Measurements from ENCODE around the gene MAPKAPK5.
"Not testable (repeated sequence)": the region's sequence is repeated elsewhere in the genome, so short reads cannot be mapped to it uniquely, and the experiment has no call there.

MAPKAPK5 gene, protein sequence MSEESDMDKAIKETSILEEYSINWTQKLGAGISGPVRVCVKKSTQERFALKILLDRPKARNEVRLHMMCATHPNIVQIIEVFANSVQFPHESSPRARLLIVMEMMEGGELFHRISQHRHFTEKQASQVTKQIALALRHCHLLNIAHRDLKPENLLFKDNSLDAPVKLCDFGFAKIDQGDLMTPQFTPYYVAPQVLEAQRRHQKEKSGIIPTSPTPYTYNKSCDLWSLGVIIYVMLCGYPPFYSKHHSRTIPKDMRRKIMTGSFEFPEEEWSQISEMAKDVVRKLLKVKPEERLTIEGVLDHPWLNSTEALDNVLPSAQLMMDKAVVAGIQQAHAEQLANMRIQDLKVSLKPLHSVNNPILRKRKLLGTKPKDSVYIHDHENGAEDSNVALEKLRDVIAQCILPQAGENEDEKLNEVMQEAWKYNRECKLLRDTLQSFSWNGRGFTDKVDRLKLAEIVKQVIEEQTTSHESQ

DNA sequence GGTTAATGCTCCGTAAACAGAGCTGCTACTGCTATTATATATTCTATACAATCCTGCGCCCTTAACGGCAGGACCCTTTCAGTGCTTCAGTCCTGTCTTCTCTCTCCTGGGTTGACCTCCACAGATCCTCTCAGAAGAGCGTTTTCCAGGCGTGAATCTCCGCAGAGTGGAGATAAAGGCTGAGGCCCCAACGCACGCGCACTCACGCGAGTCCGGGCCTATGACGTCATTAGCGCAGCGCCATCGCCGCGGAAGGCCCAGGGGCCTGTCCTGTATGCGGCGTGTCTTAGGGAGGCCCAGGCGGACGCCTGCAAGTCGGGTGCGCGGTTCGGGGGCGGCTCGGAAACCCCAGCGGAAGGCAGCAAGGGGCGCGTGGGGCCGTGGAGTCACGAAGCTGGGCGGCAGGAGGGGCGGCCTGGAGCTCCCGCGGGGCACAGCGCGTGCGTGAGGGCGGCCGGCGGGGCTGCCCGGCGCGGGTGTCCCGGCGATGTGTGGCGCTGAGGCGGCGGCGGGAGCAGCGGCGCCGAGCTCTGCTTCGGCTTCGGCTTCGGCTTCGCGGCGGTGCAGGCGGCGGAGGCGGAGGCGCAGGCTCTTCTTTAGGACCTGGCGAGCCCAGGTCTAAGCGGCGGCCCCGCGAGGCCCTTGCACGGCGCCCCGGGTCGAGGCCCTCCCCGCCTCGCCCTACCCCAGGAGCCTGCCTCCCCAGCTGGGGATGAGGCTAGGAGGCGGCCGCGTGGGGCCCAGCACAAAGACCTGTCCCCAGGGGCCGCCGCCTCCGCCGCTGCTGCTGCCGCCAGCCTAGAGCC lies at the start of gene MAPKAPK5:
Gene MAPKAPK5, plus strand, starts transcription at position 479 of the 806 bp plus-strand sequence. CDS start 506 bp downstream, outside the sequence.
- DNase-seq (ENCODE audit: low read depth in 2 of 2), result peak; percentile 97 to 98

DNA sequence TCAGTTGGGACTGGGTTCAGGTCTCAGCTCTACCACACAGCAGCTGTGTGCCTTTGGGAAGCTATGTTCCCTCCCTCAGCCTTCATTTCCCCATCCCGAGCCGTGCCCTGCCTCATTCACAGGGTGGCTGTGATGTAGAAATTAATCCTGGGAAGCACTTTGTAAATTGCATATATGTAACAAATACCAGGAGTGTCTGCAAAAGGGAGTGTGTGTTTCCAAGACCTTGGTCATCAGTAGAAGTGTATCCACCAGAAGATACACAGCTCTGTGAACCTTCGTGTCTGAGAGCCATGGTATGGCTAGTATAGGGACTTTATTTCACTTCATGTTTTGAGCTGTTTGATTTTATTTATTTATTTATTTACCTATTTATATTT lies 49.2 kb upstream of the MAPKAPK5 start:
- DNase-seq (ENCODE audit: low read depth in 2 of 2), result no peak

DNA sequence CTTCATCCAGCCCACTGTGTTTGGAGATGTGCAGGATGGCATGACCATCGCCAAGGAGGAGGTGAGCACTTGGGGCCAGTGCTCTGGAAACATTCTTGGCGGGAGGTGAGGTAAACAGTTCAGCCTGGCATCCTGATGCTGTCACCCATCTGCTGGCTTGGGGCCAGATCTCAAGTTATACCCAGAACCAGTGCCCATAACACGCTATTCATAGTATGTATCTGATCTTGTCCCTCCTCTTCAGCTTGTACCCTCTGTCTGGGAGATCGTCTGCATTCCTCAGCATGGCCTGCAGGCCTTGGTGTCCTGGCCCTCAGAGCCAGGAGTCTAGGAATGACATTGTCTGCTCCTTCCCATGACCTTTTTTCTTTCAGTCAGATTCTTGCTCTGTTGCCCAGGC lies 43.8 kb upstream of the MAPKAPK5 start:
- no peak for DNase-seq (ENCODE audit: low read depth in 2 of 2)

DNA sequence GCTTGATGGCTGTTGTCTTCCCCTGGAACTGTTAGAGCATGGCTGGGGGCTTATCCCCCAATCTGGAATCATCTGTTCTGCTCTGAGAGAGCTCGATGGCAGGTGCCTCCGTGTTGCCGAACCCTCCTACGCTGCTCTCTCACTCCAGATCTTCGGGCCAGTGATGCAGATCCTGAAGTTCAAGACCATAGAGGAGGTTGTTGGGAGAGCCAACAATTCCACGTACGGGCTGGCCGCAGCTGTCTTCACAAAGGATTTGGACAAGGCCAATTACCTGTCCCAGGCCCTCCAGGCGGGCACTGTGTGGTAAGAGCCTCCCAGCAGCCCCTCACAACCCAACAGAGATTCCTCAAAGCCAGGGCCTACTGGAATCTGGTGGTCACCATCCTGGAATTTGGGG lies 42.3 kb upstream of the MAPKAPK5 start:
- no peak for DNase-seq (ENCODE audit: low read depth in 2 of 2)

DNA sequence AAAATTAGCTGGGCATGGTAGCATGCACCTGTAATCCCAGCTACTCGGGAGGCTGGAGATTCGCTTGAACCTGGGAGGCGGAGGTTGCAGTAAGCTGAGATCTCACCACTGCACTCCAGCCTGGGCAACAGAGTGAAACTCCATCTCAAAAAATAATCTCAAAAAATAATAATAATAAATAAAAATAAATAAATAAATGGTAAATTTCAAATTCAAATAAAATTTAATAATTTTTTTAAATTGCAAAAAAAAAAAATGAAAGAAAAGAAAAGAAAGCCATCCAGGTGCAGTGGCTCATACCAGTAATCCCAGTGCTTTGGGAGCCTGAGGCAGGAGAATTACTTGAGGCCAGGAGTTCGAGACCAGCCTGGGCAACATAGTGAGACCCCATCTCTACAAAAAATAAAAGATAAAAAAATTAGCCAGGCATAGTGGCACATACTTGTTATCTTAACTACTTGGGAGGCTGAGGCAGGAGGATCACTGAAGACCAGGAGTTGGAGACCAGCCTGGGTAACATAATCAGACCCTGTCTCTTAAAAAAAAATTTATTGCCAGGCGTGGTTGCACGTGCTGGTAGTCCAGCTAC lies 38.9 kb upstream of the MAPKAPK5 start:
- DNase-seq (ENCODE audit: low read depth in 2 of 2), result no peak

DNA sequence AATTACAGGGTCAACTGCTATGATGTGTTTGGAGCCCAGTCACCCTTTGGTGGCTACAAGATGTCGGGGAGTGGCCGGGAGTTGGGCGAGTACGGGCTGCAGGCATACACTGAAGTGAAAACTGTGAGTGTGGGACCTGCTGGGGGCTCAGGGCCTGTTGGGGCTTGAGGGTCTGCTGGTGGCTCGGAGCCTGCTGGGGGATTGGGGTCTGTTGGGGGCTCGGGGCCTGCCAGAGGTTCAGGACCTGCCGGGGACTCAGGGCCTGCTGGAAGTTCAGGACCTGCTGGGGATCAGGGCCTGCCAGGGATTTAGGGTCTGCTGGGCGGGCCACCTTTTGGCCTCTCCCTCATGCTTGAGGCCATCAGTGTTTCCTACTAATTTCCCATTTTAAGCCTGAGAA lies 38.2 kb upstream of the MAPKAPK5 start:
- DNase-seq (ENCODE audit: low read depth in 2 of 2), result no peak

DNA sequence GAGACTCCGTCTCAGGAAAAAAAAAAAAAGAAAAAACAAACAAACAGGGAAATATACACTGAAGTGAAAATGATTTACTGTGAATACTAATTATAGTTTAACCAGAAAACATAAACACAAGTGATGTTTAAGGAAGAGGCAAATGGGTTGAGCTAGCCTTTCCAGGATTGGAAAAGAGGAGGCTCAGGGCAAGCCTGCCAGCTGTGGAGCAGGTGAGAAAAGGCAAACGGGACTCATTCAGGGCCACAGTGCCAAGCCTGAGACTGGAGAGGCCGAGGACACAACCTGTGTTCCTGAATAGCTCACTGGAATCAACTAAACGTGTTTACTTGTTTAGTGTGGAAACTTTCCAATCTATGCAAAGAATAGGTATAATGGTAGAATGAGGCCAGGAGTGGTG lies 35.7 kb upstream of the MAPKAPK5 start:
- no peak for DNase-seq (ENCODE audit: low read depth in 2 of 2)

DNA sequence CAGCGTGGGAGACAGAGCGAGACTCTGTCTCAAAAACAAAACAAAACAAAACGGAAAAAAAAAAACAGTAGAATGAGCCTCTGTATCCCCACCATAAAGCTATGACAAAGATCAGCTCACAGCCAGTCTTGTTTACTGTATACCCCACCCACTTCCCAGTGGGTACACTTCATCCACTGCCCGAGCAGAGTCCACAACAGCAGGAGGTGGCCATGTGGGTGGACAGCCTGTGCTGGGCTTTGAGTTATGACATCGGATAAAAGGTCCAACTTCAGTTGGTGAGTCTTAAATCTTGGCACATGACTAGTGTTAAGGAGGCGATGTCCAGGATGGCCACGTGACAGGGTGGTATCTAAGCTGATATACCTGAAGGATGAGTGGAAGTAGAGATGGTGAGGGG lies 34.8 kb upstream of the MAPKAPK5 start:
- DNase-seq (ENCODE audit: low read depth in 2 of 2), result no peak

DNA sequence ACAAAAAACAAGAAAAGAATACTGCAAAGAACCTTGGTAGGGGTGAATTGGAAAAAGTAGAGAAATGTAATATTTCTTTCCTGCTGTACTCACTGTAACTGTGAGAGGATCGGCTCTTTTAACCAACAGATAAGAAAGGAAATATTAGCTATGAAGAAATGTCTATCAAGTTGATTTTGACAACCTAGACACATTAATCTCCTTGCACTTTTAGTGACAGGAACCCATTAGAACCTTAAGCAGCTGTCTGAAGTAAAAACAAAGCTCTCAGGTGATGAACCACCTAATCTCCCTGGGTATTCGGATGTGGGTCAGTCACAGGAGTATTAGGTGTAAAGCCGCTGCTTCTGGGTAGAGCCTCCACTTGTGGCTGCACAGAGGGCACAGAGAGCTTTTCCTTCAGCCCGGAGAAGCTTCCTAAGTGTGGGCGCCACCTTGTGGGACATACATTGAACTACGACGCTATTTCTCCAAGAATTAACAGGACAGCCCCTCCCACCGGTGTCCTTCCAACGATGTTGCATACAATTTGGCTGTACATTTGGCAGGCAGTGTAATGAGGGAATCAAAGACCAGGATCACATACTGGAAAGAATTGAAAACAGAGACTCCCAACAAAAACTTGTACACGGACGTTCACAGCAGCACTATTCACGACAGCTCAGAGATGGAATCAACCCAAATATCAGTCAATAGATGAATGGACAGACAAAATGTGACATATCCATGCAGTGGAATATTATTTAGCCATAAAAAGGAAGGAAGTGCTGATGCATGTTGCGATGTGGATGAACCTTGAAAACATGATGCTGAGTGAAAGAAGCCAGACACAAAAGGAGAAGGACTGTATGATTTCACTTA lies 28.9 kb upstream of the MAPKAPK5 start:
- peak; percentile 35 to 64 for DNase-seq (ENCODE audit: low read depth in 2 of 2)

DNA sequence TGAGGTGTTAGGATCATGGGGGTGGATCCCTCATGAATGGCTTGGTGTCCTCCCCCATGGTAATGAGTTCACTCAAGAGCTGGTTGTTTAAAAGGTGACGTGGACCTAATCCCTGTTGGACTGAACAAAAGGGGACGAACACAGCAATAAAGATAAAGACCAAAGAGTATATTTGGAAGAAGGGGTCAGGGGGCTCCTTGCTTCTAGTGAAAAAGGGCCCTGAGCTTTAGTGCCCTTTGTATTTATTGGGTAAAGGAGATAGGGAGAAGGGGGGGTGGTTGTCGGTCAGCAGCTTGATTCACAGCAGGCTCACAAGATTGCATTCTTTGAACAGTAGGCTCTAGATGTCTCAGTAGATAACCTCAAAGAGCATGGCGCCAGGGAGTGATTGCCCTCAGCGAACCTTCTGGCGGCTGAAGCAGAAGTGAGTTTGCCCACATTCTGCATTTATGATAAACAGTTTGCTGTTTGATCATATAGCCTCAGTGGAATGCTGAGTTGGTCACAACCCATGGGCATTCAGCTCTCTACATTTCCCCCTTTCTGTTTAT lies 25.9 kb upstream of the MAPKAPK5 start:
- no peak for DNase-seq (ENCODE audit: low read depth in 2 of 2)

DNA sequence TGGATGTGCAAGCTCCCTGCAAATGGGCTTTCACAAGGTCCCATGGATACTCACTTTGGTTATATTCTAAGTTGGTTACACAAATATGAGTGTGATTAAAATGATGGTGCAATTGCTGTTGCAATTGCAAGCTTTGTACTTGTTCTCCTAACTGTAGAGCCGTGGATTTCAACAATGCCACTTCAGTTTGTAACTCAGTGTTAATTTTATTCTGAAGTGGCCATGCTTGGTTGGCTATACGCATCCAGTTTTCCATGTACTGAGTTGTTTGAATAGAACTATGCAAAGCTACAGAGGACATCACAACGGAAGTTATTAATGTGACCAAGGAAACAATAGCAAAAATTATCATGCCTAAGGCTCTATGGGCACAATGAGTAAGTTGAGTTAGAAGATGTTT lies 25.1 kb upstream of the MAPKAPK5 start:
- DNase-seq (ENCODE audit: low read depth in 2 of 2), result not testable (repeated sequence)

DNA sequence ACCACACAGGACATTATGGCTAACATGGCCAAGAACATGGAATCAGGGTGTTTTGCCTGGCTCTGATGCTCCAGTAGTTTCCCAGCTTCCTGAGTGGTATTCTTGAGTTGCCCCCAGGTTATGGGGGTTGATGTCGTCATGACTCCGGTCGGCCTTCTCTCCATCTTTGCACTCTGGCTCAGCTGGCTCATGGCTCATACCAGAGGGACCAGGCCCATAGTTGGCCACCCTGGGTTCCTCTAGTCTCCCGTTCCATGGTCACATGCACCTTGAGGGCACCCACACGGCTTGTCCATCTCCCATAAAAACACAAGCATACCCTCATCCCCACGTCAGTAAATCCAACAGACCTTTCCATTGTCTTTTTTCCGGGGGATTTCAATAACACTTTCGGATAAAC lies 23.7 kb upstream of the MAPKAPK5 start:
- no peak for DNase-seq (ENCODE audit: low read depth in 2 of 2)

DNA sequence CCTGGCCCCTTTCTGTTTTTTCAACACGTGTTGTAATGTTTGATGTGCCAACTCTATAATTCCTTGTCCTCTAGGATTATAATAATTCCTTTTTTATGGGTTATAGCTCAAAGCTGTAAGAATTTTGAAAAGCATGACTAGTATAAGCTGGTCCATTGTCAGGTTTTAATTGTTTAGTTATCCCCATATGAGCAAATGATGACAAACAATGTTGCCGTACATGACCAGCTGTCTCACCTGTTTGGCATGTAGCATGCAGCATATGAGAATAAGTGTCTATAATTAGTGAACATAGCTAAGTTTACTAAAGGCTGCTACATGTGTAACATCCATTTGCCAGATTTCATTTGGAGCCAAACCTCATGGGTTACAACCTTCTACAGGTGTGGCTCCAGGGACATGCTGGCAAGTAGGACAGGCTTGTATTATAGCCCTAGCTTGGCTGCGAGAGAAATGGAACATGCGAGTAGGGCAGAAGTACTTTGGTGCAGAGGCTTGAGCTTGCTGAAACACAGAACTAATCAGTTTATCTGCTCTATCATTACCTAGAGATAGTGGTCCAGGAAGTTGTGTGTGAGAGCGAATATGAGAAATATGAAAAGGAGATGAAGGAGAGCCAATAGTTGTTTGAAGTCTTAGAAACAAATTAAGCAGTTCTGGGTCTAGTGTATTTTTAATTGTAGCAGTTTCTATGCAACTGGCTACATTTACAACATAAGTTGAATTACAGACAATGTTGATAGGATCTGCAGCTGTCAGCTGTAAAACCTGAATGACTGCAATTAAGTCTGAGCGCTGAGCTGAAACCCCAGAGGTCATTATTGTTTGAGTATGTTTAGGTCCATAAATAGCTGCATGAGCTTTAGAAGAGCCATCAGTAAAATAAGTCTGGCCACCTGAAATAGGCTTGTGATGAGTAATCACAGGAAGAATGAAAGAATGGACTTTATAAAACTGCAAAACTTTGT lies 22.6 kb upstream of the MAPKAPK5 start:
- DNase-seq (ENCODE audit: low read depth in 2 of 2), result no peak

DNA sequence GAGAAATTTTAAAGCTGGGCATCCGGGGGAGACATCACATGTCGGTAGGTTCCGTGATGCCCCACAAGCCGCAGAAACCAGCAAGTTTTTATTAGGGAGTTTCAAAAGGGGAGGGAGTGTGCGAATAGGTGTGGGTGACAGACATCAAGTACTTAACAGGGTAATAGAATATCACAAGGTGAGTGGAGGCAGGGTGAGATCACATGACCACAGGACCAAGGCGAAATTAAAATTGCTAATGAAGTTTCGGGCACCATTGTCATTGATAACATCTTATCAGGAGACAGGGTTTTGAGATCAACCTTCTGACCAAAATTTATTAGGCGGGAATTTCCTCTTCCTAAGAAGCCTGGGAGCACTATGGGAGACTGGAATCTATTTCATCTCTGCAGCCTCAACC lies 21.2 kb upstream of the MAPKAPK5 start:
- DNase-seq (ENCODE audit: low read depth in 2 of 2), result not testable (repeated sequence)

DNA sequence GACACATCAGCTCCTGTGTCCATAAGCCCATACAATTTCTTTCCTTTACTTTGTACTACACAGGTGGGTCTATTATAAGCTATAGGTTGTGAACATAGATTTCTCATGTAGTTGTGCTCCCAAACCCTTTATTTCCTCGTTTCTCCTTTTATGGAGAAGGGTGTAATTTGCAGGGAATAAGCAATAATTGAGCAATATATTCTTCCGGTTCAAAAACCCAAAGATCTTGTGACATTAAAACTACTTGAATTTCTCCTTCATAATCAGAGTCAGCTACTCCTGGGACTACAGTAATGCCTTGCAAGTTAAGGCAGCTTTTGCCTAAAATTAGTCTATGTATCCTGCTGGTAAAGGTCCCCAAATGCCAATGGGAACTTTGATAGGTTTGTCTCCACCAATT lies 19.1 kb upstream of the MAPKAPK5 start:
- DNase-seq (ENCODE audit: low read depth in 2 of 2), result no peak

DNA sequence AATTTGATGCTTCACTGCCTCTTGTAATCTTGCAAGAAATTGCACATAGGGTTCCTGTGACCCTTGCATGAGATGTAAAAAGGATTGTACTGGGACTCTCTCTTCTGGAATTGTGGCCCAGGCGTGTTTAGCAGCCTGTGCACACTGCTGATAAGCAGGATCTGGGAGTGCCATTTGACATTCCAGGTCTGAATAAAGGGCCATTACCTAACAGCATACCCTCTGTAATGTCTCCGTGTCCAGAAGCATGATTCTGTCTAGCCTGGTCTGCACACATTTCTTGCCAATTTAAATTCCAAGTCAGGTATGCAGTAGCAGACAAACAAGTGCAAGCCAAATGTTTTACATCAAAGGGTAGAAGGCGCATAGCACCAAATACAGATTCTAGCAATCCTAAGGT lies 18.1 kb upstream of the MAPKAPK5 start:
- no peak for DNase-seq (ENCODE audit: low read depth in 2 of 2)

DNA sequence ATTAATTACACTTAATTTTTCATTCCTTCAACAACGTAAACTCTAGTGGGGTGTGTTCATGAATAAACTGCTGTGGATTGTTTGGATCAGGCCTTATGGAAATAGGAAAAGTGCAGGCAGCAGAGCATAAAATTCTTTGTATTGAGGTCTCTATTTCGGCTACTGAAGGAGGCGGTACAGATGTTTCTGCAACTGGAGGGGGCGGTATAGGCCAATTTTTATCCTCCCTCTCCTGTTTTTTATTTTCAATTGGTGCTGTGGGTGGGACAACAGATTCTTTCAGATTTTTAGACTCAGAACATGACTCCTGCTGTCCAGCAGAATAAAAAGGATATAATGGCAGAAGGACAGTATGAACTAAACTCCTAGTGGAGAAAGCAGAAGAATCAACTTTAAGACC lies 17.7 kb upstream of the MAPKAPK5 start:
- DNase-seq (ENCODE audit: low read depth in 2 of 2), result not testable (repeated sequence)

DNA sequence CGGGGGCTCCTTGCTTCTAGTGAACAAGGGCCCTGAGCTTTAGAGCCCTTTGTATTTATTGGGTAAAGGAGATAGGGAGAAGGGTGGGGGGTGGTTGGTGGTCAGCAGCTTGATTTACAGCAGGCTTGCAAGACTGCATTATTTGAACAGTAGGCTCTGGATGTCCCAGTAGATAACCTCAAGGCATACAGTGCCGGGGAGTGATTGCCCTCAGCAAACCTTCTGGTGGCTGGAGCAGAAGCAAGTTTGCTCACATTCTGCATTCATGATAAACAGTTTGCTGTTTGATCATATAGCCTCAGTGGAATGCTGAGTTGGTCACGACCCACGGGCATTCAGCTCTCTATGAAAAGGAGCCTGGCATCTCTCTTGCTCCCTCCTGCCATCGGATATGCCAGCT lies 16.5 kb upstream of the MAPKAPK5 start:
- no peak for DNase-seq (ENCODE audit: low read depth in 2 of 2)

DNA sequence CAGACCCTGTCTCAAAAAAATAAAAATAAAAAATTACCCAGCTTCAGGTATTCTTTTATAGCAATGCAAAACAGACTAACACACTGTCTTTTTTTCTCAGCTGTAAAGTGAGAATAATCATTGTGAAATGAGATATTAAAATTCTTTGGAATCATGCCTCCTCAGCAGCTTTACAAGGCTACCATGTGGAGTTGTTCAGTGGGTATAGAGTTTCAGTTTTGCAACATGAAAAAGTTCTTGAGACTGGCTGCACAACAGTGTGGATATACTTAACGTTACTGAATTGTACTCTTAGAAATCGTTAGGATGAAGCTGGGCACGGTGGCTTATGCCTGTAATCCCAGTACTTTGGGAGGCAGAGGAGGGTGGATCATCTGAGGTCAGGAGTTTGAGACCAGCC lies 15.7 kb upstream of the MAPKAPK5 start:
- DNase-seq (ENCODE audit: low read depth in 2 of 2), result no peak

DNA sequence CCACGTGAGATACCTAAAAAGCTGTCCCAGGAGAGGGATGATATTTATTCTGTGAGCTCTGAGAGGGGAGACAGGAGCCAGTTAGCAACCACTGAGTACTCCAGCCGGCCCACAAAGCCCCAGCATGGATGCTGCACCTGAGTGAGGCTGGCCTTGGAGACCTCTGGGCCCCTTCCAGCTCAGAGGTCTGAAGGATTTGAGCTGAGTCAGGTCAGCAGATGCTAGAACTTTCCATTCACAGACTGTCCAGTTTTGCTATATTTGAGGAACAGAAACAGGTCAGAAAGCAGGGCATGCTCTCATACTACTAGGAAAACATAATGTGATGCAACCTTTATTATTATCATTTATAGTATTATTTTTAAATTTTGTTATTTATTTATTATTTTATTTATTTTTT lies 15.0 kb upstream of the MAPKAPK5 start:
- DNase-seq (ENCODE audit: low read depth in 2 of 2), result no peak
